Neural cell (in vitro differentiated cells): Measurements from ENCODE around the gene GOLGA6L9. TPM values are rescaled to one million over a fixed set of nuclear protein-coding genes. Genes with fewer than 3 reads are reported as not detected.
"Not testable (repeated sequence)": the region's sequence is repeated elsewhere in the genome, so short reads cannot be mapped to it uniquely, and the experiment has no call there.

Experiments used
- H2AFZ ChIP-seq: fragments of 200-600, 300-800 bp; sonication (generic), shearing (Covaris generic); 2 replicates; pipeline ENCODE4 v1.6.0; 2014; ENCODE audit warnings: low read depth, mild to moderate bottlenecking, antibody characterized with exemption, low read length, moderate library complexity
- H3F3A ChIP-seq: fragments of 200-600 bp; shearing (Covaris generic); 2 replicates; pipeline ENCODE4 v1.6.1; 2016; ENCODE audit warnings: mild to moderate bottlenecking, moderate library complexity, mixed read lengths, antibody characterized with exemption, low read length; ENCODE audit not compliant: insufficient read depth, poor library complexity, severe bottlenecking
- H3K27ac ChIP-seq: fragments of 200-600, 300-800 bp; sonication (generic), shearing (Covaris generic); 2 replicates; pipeline ENCODE4 v1.5.1; 2014; ENCODE audit warnings: mild to moderate bottlenecking, low read length, moderate library complexity
- H3K27me3 ChIP-seq: fragments of 300-800, 200-600 bp; sonication (generic), shearing (Covaris generic); 2 replicates; pipeline ENCODE4 v1.6.0; 2014; ENCODE audit warnings: mild to moderate bottlenecking, low read depth, low read length, moderate library complexity; ENCODE audit not compliant: insufficient read depth
- H3K36me3 ChIP-seq: fragments of 300-800, 200-600 bp; sonication (generic), shearing (Covaris generic); 2 replicates; pipeline ENCODE4 v1.5.1; 2014; ENCODE audit warnings: mild to moderate bottlenecking, antibody characterized with exemption, low read length, moderate library complexity; ENCODE audit not compliant: insufficient read depth
- H3K4me2 ChIP-seq: fragments of 300-800, 200-600 bp; sonication (generic), shearing (Covaris generic); 2 replicates; pipeline ENCODE4 v1.6.0; 2014; ENCODE audit warnings: mild to moderate bottlenecking, low read length
- H3K4me3 ChIP-seq: fragments of 300-800, 200-600 bp; sonication (generic), shearing (Covaris generic); 2 replicates; pipeline ENCODE4 v1.5.1; 2014; ENCODE audit warnings: mild to moderate bottlenecking, low read length, moderate library complexity
- H3K79me2 ChIP-seq: fragments of 200-600 bp; shearing (Covaris generic); replicated peaks from 2 replicates; pipeline ENCODE4 v1.6.0; 2014; ENCODE audit warnings: mild to moderate bottlenecking, low read length, moderate library complexity; ENCODE audit not compliant: insufficient read depth
- H3K9ac ChIP-seq: fragments of 300-800, 200-600 bp; sonication (generic), shearing (Covaris generic); 2 replicates; pipeline ENCODE4 v1.6.1; 2016; ENCODE audit warnings: mild to moderate bottlenecking, low read length, mixed read lengths
- H3K9me2 ChIP-seq: fragments of 200-600 bp; shearing (Covaris generic); 2 replicates; pipeline ENCODE4 v1.6.1; 2016; ENCODE audit warnings: mild to moderate bottlenecking, low read length, mixed read lengths; ENCODE audit not compliant: insufficient read depth
- H3K9me3 ChIP-seq: fragments of 200-600, 300-800 bp; sonication (generic), shearing (Covaris generic); 2 replicates; pipeline ENCODE4 v1.6.1; 2016; ENCODE audit warnings: mild to moderate bottlenecking, mixed run types, low read length, moderate library complexity, mixed read lengths
- H4K20me1 ChIP-seq: fragments of 200-600 bp; shearing (Covaris generic); 2 replicates; pipeline ENCODE4 v1.6.1; 2016; ENCODE audit warnings: mild to moderate bottlenecking, mixed run types; ENCODE audit not compliant: insufficient read depth
- EP300 ChIP-seq: fragments of 450-650 bp; conservative IDR thresholded peaks from 2 replicates; pipeline ENCODE4 v1.6.1; 2014; ENCODE audit warnings: antibody characterized with exemption, mild to moderate bottlenecking, moderate library complexity; ENCODE audit not compliant: poor library complexity, severe bottlenecking
- EZH2 ChIP-seq: fragments of 200-600, 300-800 bp; shearing (Covaris generic), sonication (generic); IDR thresholded peaks from 2 replicates; pipeline ENCODE4 v1.6.1; 2014; ENCODE audit warnings: antibody characterized with exemption, low read length, borderline replicate concordance, mild to moderate bottlenecking; ENCODE audit not compliant: insufficient read depth, poor library complexity, severe bottlenecking
- MXI1 ChIP-seq: fragments of 450-650 bp; conservative IDR thresholded peaks from 2 replicates; pipeline ENCODE4 v1.6.1; 2014; ENCODE audit warnings: antibody characterized with exemption, mild to moderate bottlenecking; ENCODE audit not compliant: poor library complexity, severe bottlenecking
- POLR2AphosphoS5 ChIP-seq: IDR thresholded peaks from 2 replicates; pipeline ENCODE4 v1.6.1; 2012
- RAD21 ChIP-seq: fragments of 450-650 bp; conservative IDR thresholded peaks from 2 replicates; pipeline ENCODE4 v1.6.1; 2014; ENCODE audit warnings: antibody characterized with exemption, mild to moderate bottlenecking, moderate library complexity
- SMC3 ChIP-seq: fragments of 450-650 bp; conservative IDR thresholded peaks from 2 replicates; pipeline ENCODE4 v1.6.1; 2014; ENCODE audit warnings: antibody characterized with exemption, mild to moderate bottlenecking, moderate library complexity; ENCODE audit not compliant: poor library complexity
- TAF1 ChIP-seq: IDR thresholded peaks from 2 replicates; pipeline ENCODE4 v1.6.1; 2012; ENCODE audit warnings: low read depth
- polyA plus RNA-seq: library from polyadenylated mRNA; depleted of rRNA; stranded (reverse); fragments of >200 nt; gene quantifications from 2 replicates; pipeline ENCODE4 v1.2.3, GENCODE V29; 2014
- TF ChIP-seq, protein P1 (sequence below): IDR thresholded peaks from 2 replicates; pipeline ENCODE4 v1.6.1; 2012; ENCODE audit warnings: borderline replicate concordance
- TF ChIP-seq, protein P2 (sequence below): fragments of 450-650 bp; IDR thresholded peaks from 2 replicates; pipeline ENCODE4 v1.5.1; 2014; ENCODE audit warnings: antibody characterized with exemption, mild to moderate bottlenecking, moderate library complexity; ENCODE audit not compliant: poor library complexity, severe bottlenecking

The GOLGA6L9 gene
- polyA plus RNA-seq, 1 donor from 2014 or later: 27.5 TPM

DNA sequence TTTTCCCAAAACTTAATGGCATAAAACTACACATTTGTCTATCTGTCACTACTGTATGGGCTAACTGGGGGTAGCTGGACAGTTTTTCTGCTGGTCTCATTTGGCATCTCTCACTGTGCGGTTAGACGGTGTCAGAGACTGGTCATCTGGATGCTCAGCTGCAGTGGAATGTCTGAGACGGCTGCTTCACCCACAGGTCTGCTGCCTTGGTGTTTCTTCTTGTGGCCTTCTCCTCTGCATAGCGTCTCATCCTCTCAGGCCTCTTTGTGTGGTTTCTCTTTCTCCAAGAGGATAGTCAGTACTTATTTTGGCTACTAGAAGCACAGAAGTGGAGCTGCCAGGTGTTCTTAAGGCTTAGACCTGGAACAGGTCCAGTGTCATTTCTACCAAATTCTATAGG, 35.9 kb upstream of the GOLGA6L9 start:
- Histone ChIP-seq H3K27me3 (no peaks in the 10 kb centered on the region), H3K9me3 (no peaks in the 10 kb centered on the region), H3K4me3 (no peak overlapping the region), H2AFZ (no peak overlapping the region), H4K20me1 (no peaks in the 10 kb centered on the region), H3K9me2 (no peaks in the 10 kb centered on the region), H3K79me2 (peaks cover 4% of the 10 kb centered on the region), H3K27ac (no peak overlapping the region), H3F3A (no peaks in the 10 kb centered on the region), H3K9ac (no peak overlapping the region), H3K4me2 (no peak overlapping the region), H3K36me3 (no peaks in the 10 kb centered on the region)
- no peak for TF ChIP-seq TAF1
- no peak for TF ChIP-seq MXI1
- TF ChIP-seq, protein P1, sequence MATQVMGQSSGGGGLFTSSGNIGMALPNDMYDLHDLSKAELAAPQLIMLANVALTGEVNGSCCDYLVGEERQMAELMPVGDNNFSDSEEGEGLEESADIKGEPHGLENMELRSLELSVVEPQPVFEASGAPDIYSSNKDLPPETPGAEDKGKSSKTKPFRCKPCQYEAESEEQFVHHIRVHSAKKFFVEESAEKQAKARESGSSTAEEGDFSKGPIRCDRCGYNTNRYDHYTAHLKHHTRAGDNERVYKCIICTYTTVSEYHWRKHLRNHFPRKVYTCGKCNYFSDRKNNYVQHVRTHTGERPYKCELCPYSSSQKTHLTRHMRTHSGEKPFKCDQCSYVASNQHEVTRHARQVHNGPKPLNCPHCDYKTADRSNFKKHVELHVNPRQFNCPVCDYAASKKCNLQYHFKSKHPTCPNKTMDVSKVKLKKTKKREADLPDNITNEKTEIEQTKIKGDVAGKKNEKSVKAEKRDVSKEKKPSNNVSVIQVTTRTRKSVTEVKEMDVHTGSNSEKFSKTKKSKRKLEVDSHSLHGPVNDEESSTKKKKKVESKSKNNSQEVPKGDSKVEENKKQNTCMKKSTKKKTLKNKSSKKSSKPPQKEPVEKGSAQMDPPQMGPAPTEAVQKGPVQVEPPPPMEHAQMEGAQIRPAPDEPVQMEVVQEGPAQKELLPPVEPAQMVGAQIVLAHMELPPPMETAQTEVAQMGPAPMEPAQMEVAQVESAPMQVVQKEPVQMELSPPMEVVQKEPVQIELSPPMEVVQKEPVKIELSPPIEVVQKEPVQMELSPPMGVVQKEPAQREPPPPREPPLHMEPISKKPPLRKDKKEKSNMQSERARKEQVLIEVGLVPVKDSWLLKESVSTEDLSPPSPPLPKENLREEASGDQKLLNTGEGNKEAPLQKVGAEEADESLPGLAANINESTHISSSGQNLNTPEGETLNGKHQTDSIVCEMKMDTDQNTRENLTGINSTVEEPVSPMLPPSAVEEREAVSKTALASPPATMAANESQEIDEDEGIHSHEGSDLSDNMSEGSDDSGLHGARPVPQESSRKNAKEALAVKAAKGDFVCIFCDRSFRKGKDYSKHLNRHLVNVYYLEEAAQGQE: no peak
- no peak for TF ChIP-seq POLR2AphosphoS5
- TF ChIP-seq, protein P2, sequence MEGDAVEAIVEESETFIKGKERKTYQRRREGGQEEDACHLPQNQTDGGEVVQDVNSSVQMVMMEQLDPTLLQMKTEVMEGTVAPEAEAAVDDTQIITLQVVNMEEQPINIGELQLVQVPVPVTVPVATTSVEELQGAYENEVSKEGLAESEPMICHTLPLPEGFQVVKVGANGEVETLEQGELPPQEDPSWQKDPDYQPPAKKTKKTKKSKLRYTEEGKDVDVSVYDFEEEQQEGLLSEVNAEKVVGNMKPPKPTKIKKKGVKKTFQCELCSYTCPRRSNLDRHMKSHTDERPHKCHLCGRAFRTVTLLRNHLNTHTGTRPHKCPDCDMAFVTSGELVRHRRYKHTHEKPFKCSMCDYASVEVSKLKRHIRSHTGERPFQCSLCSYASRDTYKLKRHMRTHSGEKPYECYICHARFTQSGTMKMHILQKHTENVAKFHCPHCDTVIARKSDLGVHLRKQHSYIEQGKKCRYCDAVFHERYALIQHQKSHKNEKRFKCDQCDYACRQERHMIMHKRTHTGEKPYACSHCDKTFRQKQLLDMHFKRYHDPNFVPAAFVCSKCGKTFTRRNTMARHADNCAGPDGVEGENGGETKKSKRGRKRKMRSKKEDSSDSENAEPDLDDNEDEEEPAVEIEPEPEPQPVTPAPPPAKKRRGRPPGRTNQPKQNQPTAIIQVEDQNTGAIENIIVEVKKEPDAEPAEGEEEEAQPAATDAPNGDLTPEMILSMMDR: no peak
- TF ChIP-seq RAD21: no peak
- no peak for TF ChIP-seq SMC3

DNA sequence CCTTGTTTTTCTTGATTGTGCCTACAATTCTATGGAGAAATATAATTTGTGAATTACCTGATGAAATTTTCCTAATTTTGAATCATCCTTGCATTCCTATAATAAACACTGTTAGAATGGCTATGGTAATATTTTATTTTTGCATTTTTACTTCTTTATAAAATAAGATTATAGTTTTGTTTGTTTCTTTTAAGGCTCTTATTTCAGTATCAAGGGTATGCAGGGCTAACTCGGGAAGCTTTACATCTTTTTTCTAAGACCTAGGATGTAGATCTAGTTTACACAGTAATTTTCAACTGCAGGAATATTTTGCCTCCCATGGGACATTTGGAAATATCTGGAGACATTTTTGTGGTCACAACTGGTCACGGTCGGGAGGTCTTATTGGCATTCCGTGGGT, 33.8 kb upstream of the GOLGA6L9 start:
- H3K27ac ChIP-seq, H3K4me2 ChIP-seq, H4K20me1 ChIP-seq, H3K27me3 ChIP-seq, H3K9me2 ChIP-seq, H3K9me3 ChIP-seq, H3K79me2 ChIP-seq, H3K9ac ChIP-seq, H3F3A ChIP-seq, H3K36me3 ChIP-seq, H2AFZ ChIP-seq, H3K4me3 ChIP-seq: not testable (repeated sequence)

DNA sequence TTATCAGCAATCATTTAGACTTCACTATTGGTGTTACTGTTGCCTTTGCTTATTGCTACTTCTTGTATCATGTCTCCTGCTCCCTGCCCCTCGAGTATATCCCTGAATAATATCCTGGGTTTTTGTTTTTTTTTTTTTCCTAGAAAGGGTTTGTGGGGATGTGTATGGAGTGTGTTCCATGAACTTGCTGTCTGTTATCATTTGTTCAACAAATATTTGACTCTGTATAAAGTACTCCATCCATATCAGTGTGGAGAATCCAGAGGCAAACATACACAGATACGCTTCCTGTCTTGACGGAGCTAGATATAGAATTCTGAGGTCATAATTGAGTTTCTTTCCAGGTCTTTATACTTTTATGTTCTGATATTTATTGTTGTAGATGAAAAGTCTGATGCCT, 31.8 kb upstream of the GOLGA6L9 start:
- TF ChIP-seq, protein P2: no peak
- no peak for TF ChIP-seq TAF1
- TF ChIP-seq POLR2AphosphoS5: no peak
- no peak for TF ChIP-seq EP300
- TF ChIP-seq RAD21: no peak
- no peak for TF ChIP-seq EZH2
- no peak for TF ChIP-seq MXI1
- TF ChIP-seq SMC3: no peak
- TF ChIP-seq, protein P1: no peak
- Histone ChIP-seq H3K9me3 (no peaks in the 10 kb centered on the region), H3K27me3 (no peaks in the 10 kb centered on the region), H3F3A (no peaks in the 10 kb centered on the region), H3K9ac (no peak overlapping the region), H3K4me2 (no peak overlapping the region), H3K79me2 (peaks cover 4% of the 10 kb centered on the region), H3K9me2 (no peaks in the 10 kb centered on the region), H3K36me3 (no peaks in the 10 kb centered on the region), H3K27ac (no peak overlapping the region), H4K20me1 (no peaks in the 10 kb centered on the region), H3K4me3 (no peak overlapping the region), H2AFZ (no peak overlapping the region)
